Endothelial cell of umbilical vein (primary cell): ENCODE results near the gene OR3A2.

ENCODE experiments used
- EZH2 ChIP-seq: IDR thresholded peaks from 2 replicates; pipeline ENCODE4 v1.6.1; 2012; ENCODE audit warnings: borderline replicate concordance, low read depth, mild to moderate bottlenecking, moderate library complexity, low read length, inconsistent platforms; ENCODE audit not compliant: severe bottlenecking
- GATA2 ChIP-seq: IDR thresholded peaks from 2 replicates; pipeline ENCODE4 v1.7.0; 2011; ENCODE audit warnings: low read depth, mild to moderate bottlenecking, moderate library complexity, mixed read lengths, low read length; ENCODE audit not compliant: insufficient read length, insufficient read depth
- JUN ChIP-seq: IDR thresholded peaks from 2 replicates; pipeline ENCODE4 v1.6.1; 2011; ENCODE audit warnings: borderline replicate concordance, low read depth; ENCODE audit not compliant: insufficient read length, insufficient read depth
- MYC ChIP-seq: IDR thresholded peaks from one replicate; pipeline ENCODE4 v1.6.1; 2011; ENCODE audit warnings: mild to moderate bottlenecking, low read depth, low read length
- POLR2A ChIP-seq: IDR thresholded peaks from 2 replicates; pipeline ENCODE4 v1.6.1; 2012; ENCODE audit warnings: low read depth, mild to moderate bottlenecking, control low read depth, low read length
- POLR2AphosphoS5 ChIP-seq: IDR thresholded peaks from 2 replicates; pipeline ENCODE4 v1.6.1; 2012; ENCODE audit warnings: low read depth, mild to moderate bottlenecking, control low read depth, low read length, moderate library complexity; ENCODE audit not compliant: insufficient read depth
- TF ChIP-seq, protein P1 (sequence below), 2 donors: IDR thresholded peaks; 1 replicate in 1 of 2; 2 replicates in 1 of 2; pipeline ENCODE4 v1.5.1; 2011; ENCODE audit warnings: low read length in 2 of 2, mild to moderate bottlenecking in 2 of 2, moderate library complexity in 2 of 2, control low read depth in 1 of 2, inconsistent platforms in 1 of 2, low read depth in 1 of 2; ENCODE audit not compliant: insufficient read depth in 1 of 2; ENCODE audit errors: extremely low read depth in 1 of 2
- TF ChIP-seq, protein P2 (sequence below): IDR thresholded peaks from 2 replicates; pipeline ENCODE4 v1.6.1; 2011; ENCODE audit not compliant: insufficient read depth, insufficient read length

- no peak for TF ChIP-seq EZH2
- no peak for TF ChIP-seq POLR2A
- TF ChIP-seq, protein P1, sequence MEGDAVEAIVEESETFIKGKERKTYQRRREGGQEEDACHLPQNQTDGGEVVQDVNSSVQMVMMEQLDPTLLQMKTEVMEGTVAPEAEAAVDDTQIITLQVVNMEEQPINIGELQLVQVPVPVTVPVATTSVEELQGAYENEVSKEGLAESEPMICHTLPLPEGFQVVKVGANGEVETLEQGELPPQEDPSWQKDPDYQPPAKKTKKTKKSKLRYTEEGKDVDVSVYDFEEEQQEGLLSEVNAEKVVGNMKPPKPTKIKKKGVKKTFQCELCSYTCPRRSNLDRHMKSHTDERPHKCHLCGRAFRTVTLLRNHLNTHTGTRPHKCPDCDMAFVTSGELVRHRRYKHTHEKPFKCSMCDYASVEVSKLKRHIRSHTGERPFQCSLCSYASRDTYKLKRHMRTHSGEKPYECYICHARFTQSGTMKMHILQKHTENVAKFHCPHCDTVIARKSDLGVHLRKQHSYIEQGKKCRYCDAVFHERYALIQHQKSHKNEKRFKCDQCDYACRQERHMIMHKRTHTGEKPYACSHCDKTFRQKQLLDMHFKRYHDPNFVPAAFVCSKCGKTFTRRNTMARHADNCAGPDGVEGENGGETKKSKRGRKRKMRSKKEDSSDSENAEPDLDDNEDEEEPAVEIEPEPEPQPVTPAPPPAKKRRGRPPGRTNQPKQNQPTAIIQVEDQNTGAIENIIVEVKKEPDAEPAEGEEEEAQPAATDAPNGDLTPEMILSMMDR (IDR thresholded peaks at IDR 0.05; ENCODE audit: extremely low read depth in 1 of 2, insufficient read depth in 1 of 2, low read depth in 1 of 2, low read length in 2 of 2), result no peak
- no peak for TF ChIP-seq MYC
- no peak for TF ChIP-seq GATA2
- TF ChIP-seq POLR2AphosphoS5, result no peak
- TF ChIP-seq, protein P2, sequence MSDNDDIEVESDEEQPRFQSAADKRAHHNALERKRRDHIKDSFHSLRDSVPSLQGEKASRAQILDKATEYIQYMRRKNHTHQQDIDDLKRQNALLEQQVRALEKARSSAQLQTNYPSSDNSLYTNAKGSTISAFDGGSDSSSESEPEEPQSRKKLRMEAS, result no peak
- no peak for TF ChIP-seq JUN
Measured at GRCh38 chr17:3335876-3336275, 50.2 kb downstream of the OR3A2 start.
